ENCODE results near the gene GSK3B. TPM values are rescaled to one million over a fixed set of nuclear protein-coding genes. Genes with fewer than 3 reads are reported as not detected.

Gene GSK3B
- total and polyA plus RNA-seq, 2 experiments from 2014 or later, result 29.0 to 45.3 TPM

GRCh38 chr3:119782460-119782859, 311.8 kb downstream of the GSK3B start (continued):
- TF ChIP-seq EZH2 (IDR thresholded peaks at IDR 0.05; ENCODE audit: low read depth, unreplicated experiment) (no peak), STAT1 (IDR thresholded peaks at IDR 0.05; ENCODE audit: unreplicated experiment) (no peak), POLR2AphosphoS5 (IDR thresholded peaks at IDR 0.05; ENCODE audit: low read depth) (no peak), CTCF (conservative IDR thresholded peaks at IDR 0.05; ENCODE audit: low read depth in 2 of 2) (no peak), NANOG (IDR thresholded peaks at IDR 0.05; ENCODE audit: borderline replicate concordance) (no peak), ETS1 (IDR thresholded peaks at IDR 0.05) (no peak), REST (IDR thresholded peaks at IDR 0.05; ENCODE audit: unreplicated experiment) (no peak)

GRCh38 chr3:119781330-119782198, 312.7 kb downstream of the GSK3B start, which contains the start of gene NR1I2:
Gene NR1I2 (plus strand): TSS chr3:119782101.
- DNase-seq (ENCODE audit: low spot score), result peak; percentile 12
- H3K4me3 ChIP-seq, result no peak within 1 kb of the TSS
- H3F3A ChIP-seq (replicated peaks; ENCODE audit: low read depth), result no peaks in the 10 kb centered on the region
- Mint-ChIP-seq H3K4me3 (no peak within 1 kb of the TSS), H3K36me3 (ENCODE audit: low read depth) (no peaks in the 10 kb centered on the region), H3K9me3 (no peaks in the 10 kb centered on the region; the same call in 2 of the 3 replicates), H3K4me1 (no peaks in the 10 kb centered on the region), H3K27me3 (ENCODE audit: insufficient read depth, low read depth, poor library complexity) (no peaks in the 10 kb centered on the region), H3K27ac (no peak within 1 kb of the TSS)
- H3K9me2 ChIP-seq (ENCODE audit: insufficient read depth), result no peaks in the 10 kb centered on the region
- H3K79me2 ChIP-seq (replicated peaks; ENCODE audit: insufficient read depth), result no peaks in the 10 kb centered on the region
- ATAC-seq, result peak; percentile 41; the same call in 2 of the 3 replicates
- no peak within 1 kb of the TSS for H3K4me2 ChIP-seq
- no peaks in the 10 kb centered on the region for H3K36me3 ChIP-seq (ENCODE audit: insufficient read depth)
- H4K20me1 ChIP-seq (replicated peaks; ENCODE audit: insufficient read depth), result no peaks in the 10 kb centered on the region
- peak within 1 kb of the TSS; percentile 81; the same call in 1 of the 2 replicates for H2AFZ ChIP-seq
- TF ChIP-seq EZH2 (IDR thresholded peaks at IDR 0.05; ENCODE audit: low read depth, unreplicated experiment), result no peak
- TF ChIP-seq POLR2AphosphoS5 (IDR thresholded peaks at IDR 0.05; ENCODE audit: low read depth), result no peak
- TF ChIP-seq ZNF114 (CRISPR knock-in tag; IDR thresholded peaks at IDR 0.05), result no peak
- TF ChIP-seq CTCF (conservative IDR thresholded peaks at IDR 0.05; ENCODE audit: low read depth in 2 of 2), result peak in 1 of 2 experiments; percentile 45; a peak in 2 of 4 replicates
- no peaks in the 10 kb centered on the region for H3K27me3 ChIP-seq (ENCODE audit: insufficient read depth)
- no peak within 1 kb of the TSS for H3K27ac ChIP-seq (ENCODE audit: low read depth)
- H3K4me1 ChIP-seq (ENCODE audit: insufficient read depth), result no peaks in the 10 kb centered on the region

Measured in GM23338 (cell line).